RWPE2 (cell line): ENCODE data around the gene MAML1.
A peak's percentile ranks its signal among the peaks of the same experiment; 100 is the strongest.

Source experiments
- ATAC-seq: fragments of 200-7000 bp; cut with Tn5 transposase; 3 replicates; pipeline ENCODE4 v1.9.1; 2021; ENCODE audit warnings: low read depth
- DNase-seq: peaks from one replicate; pipeline ENCODE4 v3.0.0-alpha.2; 2020; ENCODE audit warnings: low spot score
- H3K27ac ChIP-seq: fragments of 450-650 bp; 2 replicates; pipeline ENCODE4 v1.5.1; 2017; ENCODE audit warnings: mild to moderate bottlenecking; ENCODE audit not compliant: poor library complexity, severe bottlenecking
- H3K27me3 ChIP-seq: fragments of 250-450 bp; sonication (Bioruptor Pico); 2 replicates; pipeline ENCODE4 v1.5.1; 2021; ENCODE audit warnings: mild to moderate bottlenecking, moderate library complexity; ENCODE audit not compliant: insufficient read depth, poor library complexity, severe bottlenecking
- H3K36me3 ChIP-seq: fragments of 250-450 bp; sonication (Bioruptor Pico); 2 replicates; pipeline ENCODE4 v1.5.1; 2020; ENCODE audit warnings: low read depth, mild to moderate bottlenecking, moderate library complexity
- H3K4me1 ChIP-seq: fragments of 250-450 bp; sonication (Bioruptor Pico); 2 replicates; pipeline ENCODE4 v1.5.1; 2021; ENCODE audit warnings: mild to moderate bottlenecking, moderate library complexity; ENCODE audit not compliant: insufficient read depth, poor library complexity, severe bottlenecking
- H3K4me3 ChIP-seq: fragments of 250-450 bp; sonication (Bioruptor Pico); 2 replicates; pipeline ENCODE4 v1.5.1; 2021; ENCODE audit warnings: mild to moderate bottlenecking, moderate library complexity; ENCODE audit not compliant: severe bottlenecking
- H3K9me3 ChIP-seq: fragments of 250-450 bp; sonication (Bioruptor Pico); 2 replicates; pipeline ENCODE4 v1.5.1; 2021; ENCODE audit warnings: mild to moderate bottlenecking, moderate library complexity; ENCODE audit not compliant: severe bottlenecking
- TF ChIP-seq, protein P1 (sequence below): fragments of 450-650 bp; IDR thresholded peaks from one replicate; pipeline ENCODE4 v1.5.1; 2017; ENCODE audit warnings: mild to moderate bottlenecking, moderate library complexity; ENCODE audit not compliant: poor library complexity, severe bottlenecking

MAML1 gene

DNA sequence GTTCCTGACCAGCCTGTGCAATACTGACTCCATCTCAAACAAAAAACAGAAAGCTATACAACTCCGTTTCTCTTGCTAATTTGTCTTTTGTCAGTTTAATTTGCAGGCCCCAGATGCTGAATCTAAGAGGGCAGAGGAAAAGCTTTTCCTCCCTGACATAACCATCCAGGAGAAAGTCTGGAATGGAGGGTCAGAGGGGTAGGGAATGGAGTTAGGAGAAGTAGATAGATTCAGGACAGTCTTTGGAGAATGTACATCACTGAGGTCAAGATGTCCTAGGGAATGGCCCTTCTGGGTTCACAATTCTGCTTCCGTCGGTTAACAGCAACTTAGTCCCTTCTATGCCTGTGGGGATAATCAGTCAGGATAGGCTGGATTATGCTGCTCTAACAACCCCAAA is 81.5 kb downstream of the MAML1 start:
- peaks cover 43% of the 10 kb centered on the region for H3K36me3 ChIP-seq
- TF ChIP-seq, protein P1, sequence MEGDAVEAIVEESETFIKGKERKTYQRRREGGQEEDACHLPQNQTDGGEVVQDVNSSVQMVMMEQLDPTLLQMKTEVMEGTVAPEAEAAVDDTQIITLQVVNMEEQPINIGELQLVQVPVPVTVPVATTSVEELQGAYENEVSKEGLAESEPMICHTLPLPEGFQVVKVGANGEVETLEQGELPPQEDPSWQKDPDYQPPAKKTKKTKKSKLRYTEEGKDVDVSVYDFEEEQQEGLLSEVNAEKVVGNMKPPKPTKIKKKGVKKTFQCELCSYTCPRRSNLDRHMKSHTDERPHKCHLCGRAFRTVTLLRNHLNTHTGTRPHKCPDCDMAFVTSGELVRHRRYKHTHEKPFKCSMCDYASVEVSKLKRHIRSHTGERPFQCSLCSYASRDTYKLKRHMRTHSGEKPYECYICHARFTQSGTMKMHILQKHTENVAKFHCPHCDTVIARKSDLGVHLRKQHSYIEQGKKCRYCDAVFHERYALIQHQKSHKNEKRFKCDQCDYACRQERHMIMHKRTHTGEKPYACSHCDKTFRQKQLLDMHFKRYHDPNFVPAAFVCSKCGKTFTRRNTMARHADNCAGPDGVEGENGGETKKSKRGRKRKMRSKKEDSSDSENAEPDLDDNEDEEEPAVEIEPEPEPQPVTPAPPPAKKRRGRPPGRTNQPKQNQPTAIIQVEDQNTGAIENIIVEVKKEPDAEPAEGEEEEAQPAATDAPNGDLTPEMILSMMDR = no peak
- peaks cover 6% of the 10 kb centered on the region for H3K4me1 ChIP-seq
- ATAC-seq (no peak), DNase-seq (no peak)
- H3K4me3 ChIP-seq = no peak overlapping the region
- H3K27me3 ChIP-seq = no peaks in the 10 kb centered on the region
- H3K9me3 ChIP-seq = no peaks in the 10 kb centered on the region
- no peak overlapping the region for H3K27ac ChIP-seq

- H3K27ac ChIP-seq = no peak overlapping the region
- peaks cover 20% of the 10 kb centered on the region for H3K4me1 ChIP-seq
- H3K27me3 ChIP-seq = no peaks in the 10 kb centered on the region
- peaks cover 36% of the 10 kb centered on the region for H3K36me3 ChIP-seq
- TF ChIP-seq, protein P1 = no peak
- DNase-seq (no peak), ATAC-seq (no peak)
- H3K4me3 ChIP-seq = no peak overlapping the region
- no peaks in the 10 kb centered on the region for H3K9me3 ChIP-seq
These were observed 83.0 kb downstream of the MAML1 start for GRCh38 chr5:179815491-179816249.

GRCh38 chr5:179816401-179816795 is 83.8 kb downstream of the MAML1 start:
- Histone ChIP-seq H3K4me1 (peaks cover 20% of the 10 kb centered on the region), H3K9me3 (no peaks in the 10 kb centered on the region), H3K27ac (no peak overlapping the region), H3K4me3 (no peak overlapping the region), H3K36me3 (peaks cover 32% of the 10 kb centered on the region), H3K27me3 (no peaks in the 10 kb centered on the region)
- ATAC-seq = no peak
- TF ChIP-seq, protein P1 = no peak
- peak; percentile 69 for DNase-seq

DNA sequence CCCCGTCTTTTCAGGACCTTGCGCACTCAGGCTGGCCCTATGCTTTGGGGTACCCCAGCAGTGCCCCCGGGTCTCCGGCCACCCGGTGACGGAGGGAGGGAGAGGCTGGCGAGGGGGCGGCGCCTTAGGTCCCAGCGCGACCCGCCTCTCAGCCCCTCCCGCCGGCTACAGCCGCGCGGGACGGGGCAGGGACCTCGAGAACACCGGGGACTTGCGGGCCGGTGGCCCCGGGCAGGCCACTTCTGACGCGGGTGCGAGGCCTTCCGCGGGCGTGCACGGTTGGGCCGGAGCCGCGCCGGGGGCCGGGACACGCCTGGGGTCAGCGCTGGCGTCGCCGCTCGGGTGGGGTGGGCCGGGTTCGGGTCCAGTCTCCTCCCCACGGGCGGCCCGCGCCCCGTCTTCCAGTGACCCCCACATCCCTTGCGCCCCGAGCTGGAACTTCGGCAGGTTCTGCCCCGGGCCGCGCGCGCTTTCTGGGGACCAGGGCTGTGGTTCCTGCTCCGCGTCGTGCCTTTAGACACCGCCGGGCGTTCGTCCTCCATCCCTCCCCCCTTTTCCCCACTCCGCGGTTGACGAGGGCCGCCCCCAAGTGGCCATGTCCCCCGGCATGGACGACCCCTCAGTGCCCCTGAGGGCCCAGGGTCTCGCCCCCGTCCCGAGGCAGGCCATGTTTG is 84.3 kb downstream of the MAML1 start:
- DNase-seq (peak; percentile 74), ATAC-seq (no peak)
- peaks cover 28% of the 10 kb centered on the region for H3K36me3 ChIP-seq
- TF ChIP-seq, protein P1 = no peak
- no peaks in the 10 kb centered on the region for H3K27me3 ChIP-seq
- H3K4me3 ChIP-seq = no peak overlapping the region
- no peak overlapping the region for H3K27ac ChIP-seq
- H3K9me3 ChIP-seq = no peaks in the 10 kb centered on the region
- H3K4me1 ChIP-seq = peaks cover 21% of the 10 kb centered on the region

GRCh38 chr5:179817470-179817840 is 84.8 kb downstream of the MAML1 start:
- Histone ChIP-seq H3K4me3 (no peak overlapping the region), H3K27me3 (no peaks in the 10 kb centered on the region), H3K9me3 (no peaks in the 10 kb centered on the region), H3K27ac (no peak overlapping the region), H3K4me1 (peaks cover 25% of the 10 kb centered on the region), H3K36me3 (peaks cover 28% of the 10 kb centered on the region)
- DNase-seq (no peak), ATAC-seq (no peak)
- TF ChIP-seq, protein P1 = no peak
